Umbilical cord (tissue), 2 donors: ENCODE measurements around the gene TIMP2. TPM values are rescaled to one million over a fixed set of nuclear protein-coding genes. Genes with fewer than 3 reads are reported as not detected.
"Not testable (repeated sequence)": the region's sequence is repeated elsewhere in the genome, so short reads cannot be mapped to it uniquely, and the experiment has no call there.

Experiments
- DNase-seq: peaks from one replicate; pipeline ENCODE4 v3.0.0-alpha.2; 2015; ENCODE audit warnings: low spot score
- total RNA-seq: library from RNA; depleted of rRNA; stranded (reverse); fragments of >200 nt; gene quantifications from one replicate; pipeline ENCODE4 v1.2.3, GENCODE V29; 2014; ENCODE audit warnings: low replicate concordance; ENCODE audit not compliant: insufficient read depth

The TIMP2 gene
- total RNA-seq, 1 donor from 2014 or later = 64.5 TPM

DNA sequence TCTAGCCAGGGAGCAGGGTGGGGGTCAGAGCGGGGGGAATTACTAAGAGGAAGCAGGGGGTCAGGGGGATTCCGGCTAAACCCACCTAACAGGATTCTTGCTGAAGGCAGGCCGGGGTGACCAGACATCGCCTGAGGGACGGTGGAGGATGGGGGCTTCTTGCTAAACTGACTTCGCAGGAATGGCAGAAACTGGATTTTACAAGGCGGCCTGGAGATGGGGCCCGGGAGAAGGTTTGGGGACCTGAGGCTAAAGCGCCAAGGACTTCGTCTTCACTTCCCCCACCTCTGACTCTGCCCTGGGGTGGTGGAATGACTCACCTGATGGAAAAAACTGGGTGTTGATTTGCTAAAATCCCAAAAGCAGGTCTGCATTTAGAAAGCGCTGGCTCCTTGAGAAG lies 31.1 kb upstream of the TIMP2 start:
- no peak for DNase-seq

DNA sequence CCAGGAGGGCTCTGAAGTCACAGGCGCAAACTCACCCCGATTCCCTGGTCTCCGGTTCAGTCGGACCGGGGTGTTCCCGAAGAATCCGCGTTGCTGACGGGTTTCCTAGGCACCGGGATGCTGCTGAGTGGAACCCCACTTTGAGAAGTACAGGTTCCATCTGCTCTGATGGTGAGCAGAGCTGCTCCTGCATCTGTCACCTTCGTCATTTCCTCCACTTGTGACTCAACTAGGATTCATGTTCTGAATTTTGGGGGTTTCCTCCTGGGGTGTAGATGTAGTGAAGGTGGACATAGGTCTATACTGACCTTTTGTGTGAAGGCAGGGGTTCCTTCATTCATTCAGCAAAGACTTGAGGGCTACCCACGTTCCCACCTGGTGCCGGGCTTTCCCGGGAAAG lies 29.5 kb upstream of the TIMP2 start:
- DNase-seq = no peak

DNA sequence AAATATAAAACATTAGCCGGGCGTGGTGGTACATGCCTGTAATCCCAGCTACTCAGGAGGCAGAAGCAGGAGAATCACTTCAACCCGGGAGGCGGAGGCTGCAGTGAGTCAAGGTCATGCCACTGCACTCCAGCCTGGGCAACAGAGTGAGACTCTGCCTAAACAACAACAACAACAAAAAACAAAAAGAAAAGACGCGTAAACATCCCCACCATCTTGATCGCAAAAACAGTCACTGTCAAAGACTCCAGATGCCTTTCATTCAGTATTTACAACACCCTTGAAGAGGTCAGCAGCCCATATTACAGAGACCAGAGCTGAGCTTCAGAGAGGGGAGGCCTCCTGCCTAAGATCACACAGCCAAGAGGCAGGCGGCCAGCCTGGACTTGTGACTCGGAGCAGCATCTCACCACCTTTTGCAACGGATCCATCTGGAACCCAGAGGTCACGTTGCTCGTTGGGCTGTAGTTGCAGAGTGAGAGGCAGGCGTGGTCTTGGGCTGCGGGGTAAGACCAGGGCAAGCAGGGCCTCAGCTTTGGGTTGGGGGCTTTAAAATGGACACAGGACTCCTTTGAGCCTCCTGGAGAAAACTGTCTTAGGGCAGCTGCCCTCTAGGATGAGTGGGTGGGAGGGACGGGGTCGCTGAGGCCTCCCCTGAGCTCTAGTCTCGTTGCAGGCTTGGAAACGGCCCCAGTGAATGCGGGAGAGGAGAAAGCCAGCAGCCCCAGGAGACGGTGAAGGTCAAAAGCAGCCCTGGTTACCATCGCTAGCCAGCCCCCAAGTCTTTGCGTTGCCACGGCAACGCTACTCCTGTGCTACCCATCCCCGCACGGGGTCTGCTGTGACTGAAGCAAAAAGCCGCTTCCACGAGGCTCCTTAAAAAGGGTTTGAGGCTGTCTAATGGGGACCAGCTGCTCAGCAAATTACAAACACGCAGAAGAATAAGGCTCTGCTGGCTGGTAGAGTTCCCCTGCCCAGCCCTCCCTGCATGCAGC lies 28.5 kb upstream of the TIMP2 start:
- no peak for DNase-seq

DNA sequence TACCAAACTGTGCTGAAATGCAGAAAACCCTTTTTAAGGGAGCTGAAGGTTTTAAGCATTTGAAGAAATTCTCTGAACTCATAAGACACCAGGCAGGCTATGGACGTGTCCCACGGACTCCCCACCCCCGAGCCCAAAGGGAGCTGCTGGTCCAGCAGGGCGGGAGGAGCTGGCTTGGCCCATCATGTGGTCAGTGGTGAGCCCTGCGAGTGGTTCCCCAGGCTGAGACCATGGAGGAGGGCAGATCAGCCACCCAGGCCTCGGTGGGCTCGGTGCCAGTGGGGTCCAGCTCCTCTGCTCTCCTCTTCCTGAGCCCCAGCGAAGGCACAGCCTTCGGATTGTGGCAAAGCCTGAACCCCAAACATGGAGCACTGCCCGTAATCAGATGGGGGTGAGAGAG lies 27.5 kb upstream of the TIMP2 start:
- no peak for DNase-seq

DNA sequence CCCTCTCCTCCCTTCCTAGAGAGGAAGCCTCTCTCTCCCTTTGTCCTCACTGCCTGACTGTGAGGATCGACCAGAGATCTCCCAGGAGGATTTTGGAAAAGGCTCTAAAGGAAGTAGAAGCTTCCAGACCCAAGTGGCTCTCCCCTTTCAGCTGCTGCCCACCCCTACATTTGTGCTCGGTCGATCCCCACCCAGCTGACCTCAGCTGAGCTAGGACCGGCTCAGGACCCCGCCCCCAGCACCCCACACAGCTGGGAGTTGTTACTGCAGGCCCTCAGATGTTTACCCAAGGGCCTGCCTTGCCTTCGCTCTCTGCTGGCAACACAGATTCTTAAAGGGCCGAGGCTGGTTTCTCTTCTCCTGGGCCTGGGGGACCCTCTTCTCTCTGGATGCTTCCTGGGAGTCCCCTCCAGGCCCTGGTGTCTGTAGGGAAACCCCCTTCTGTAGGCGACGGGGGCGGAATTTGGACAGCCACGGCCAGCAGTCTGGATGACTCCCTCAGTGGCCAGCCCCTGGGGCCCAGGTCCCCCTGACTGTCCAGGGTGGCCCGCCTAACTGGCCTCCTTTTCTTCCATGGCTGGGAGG lies 26.9 kb upstream of the TIMP2 start:
- no peak for DNase-seq

DNA sequence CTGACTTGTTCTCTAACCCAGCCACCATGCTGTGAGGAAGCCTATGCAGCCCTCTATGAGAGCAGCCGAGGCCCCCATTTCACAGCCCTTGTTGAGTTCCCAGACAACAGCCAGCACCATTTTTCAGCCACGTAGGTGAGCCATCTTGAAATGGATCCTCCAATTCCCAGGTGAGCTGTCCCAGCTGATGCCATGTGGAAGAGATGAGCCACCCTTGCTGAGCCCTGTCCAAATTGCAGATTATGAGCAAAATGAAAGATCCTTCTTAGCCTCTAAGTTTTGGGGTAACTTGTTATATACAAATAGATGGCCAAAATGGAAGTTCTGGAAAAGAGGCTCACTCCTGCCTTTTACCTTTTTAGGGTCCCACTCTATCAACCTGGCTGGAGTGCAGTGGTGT lies 25.7 kb upstream of the TIMP2 start:
- DNase-seq = no peak

DNA sequence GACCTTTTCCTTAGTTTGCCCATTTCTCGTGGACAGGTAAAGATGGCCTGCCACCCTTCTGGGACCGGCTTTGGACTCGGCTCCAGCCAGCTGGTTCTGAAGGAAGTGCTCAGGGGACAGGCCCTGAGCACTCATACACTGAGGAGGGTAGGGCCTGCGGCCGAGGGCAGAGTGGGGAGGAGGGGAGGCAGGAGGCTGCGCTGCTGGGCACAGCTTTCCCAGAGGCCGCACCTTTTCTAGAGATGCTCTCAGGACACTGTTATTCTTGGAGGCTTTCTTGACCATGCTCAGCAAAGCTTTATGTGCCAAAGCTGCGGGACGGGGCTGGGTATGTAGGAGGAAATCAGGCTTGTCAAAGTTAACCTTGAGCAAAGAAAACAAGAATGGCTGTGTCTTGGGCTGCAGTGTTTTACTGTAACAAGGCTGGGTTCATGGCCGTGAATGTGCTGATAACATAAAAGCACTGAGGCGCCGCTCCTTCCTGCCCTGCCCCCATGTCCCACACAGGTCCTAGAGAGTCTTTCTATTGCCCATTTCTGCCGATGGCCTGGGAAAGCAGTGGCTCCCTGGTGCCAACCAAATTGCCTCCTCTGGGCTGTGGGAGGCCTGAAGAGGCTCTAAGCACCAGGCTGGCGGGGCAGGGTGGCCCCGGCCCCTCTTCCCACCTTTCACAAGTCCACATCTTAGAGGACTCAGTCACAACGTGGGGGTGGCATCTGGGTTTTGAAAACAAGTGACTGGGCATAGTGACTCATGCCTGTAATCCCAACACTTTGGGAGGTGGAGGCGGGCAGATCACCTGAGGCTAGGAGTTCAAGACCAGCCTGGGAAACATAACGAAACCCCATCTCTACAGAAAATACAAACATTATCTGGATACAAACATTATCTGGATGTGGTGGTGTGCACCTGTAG lies 22.3 kb upstream of the TIMP2 start:
- DNase-seq = no peak

DNA sequence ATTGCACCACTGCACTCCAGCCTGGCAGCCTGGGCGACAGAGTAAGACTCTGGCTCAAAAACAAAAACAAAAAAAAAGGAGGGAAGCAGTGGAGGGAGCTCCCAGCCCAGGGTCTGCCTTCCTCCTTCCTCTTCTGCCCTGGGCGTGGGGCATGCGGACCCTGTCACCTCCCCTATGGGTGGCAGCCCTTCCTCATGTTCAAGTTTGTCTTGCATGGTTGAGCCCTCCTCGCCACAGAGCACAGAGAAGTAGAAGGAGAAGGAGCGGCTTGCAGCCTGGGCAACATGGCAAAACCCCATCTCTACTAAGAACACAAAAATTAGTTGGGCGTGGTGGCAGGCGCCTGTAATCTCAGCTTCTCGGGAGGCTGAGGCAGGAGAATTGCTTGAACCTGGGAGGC lies 21.4 kb upstream of the TIMP2 start:
- DNase-seq = no peak

DNA sequence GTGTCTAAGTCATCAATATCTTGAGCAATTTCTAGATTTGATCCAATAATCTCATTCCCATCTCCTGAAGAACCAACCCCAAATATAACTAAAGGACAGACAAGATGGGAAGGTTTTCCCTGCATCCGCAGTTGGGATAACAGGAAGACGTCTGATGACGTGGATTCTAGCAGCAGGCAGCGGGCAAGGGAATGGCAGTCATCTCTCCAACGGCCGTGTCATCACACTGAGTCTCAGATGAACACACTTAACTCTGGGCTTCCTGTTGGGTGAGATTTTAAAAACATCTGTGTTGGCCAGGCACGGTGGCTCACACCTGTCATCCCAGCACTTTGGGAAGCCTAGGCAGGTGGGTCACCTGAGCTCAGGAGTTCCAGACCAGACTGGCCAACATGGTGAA lies 20.9 kb upstream of the TIMP2 start:
- no peak for DNase-seq

DNA sequence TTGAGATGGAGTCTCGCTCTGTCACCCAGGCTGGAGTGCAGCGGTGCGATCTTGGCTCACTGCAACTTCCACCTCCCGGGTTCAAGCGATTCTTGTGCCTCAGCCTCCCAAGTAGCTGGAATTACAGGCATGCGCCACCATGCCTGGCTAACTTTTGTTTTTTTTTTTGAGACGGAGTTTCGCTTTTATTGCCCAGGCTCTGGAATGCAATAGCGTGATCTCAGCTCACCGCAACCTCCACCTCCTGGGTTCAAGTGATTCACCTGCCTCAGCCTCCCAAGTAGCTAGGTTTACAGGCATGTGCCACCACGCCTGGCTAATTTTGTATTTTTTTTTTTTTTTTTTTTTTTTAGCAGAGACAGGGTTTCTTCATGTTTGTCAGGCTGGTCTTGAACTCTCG lies 20.3 kb upstream of the TIMP2 start:
- DNase-seq = not testable (repeated sequence)

DNA sequence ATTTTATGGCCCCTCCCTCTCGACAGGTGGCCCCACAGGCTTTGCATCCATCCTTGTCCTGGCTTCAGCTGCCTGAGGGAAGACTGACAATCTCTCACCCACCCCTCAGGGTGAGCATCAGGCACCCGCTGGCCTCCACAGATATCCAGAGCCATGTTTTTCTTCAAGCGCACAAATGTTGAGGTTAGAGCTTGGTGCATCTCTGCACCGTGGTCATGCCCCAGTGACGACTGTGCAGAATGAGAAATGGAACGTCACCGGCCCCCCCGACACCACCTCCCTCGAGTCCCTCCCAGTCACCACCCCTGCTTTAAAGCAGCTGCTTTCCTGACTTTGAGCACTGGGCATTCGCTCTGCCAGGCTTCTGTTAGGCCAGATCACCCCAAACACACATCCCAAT lies 19.8 kb upstream of the TIMP2 start:
- DNase-seq = no peak

DNA sequence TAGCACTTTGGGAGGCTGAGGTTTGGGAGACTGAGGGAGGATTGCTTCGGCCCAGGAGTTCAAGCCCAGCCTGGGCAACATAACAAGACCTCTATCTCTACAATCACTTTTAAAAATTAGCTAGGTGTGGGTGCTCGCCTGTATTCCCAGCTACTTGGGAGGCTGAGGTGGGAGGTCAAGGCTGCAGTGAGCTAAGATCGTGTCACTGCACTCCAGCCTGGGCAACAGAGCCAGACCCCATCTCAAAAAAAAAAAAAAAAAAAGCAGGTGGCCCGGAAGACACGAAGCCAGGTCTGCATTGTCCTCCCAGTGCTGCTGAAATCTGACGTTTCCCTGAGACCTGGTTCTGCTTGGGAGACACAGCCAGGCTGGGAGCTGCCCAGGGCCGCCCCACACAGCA lies 18.8 kb upstream of the TIMP2 start:
- no peak for DNase-seq

DNA sequence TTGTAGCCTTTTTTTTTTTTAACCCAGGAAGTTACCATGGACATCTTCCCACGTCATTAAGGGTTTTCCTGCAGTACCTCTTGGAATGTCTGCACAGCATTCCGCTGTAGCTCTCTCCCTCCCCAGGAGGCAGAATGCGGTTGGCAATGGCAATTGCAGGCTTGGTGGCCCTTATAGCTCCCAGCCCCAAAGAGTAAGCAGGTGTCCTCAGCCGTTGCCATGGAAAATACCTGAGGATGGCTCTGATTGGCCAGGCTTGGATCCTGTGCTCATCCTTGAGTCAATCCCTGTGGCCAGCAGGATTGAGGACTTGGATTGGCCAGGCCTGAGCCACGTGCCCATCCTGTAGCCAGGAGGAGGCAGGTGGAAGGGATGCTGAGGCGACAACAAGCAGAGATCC lies 15.5 kb upstream of the TIMP2 start:
- DNase-seq = peak; percentile 43

DNA sequence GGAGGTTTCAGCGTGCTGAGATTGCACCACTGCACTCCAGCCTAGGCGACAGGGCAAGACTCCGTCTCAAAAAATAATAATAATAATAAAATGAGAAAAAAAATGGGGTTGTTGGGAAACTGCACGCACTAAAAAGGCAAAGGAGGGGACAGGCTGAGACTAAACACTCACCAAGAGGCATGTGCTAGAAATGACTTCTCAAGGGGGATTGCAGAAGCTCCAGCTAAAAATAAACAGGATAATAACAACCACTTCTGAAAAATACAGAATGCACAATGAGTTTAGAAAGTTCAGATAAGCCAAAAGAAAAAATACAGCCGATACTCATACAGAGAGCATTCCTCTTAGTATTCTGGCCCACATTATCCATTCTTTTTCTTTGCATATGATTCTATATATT lies 15.1 kb upstream of the TIMP2 start:
- peak; percentile 52 for DNase-seq

DNA sequence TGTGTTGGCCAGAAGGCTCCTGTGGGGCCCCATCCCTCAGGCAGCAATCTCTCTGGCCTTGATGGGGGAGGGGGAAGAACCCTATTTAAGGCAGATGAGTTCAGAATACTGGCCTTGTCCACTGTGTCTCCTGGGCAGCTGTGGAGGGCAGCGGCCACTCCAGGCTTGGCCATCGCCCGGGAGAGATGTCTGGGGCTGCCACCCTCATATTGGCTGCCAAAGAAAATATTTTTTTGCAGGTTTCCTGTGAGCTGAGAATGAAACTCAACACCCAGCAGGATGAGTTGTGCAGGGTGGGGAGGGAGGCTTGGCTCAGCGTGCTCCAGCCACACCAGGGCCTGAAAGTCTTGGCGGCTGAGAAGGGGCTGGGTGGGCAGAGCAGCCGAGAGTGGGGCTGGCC lies 14.4 kb upstream of the TIMP2 start:
- no peak for DNase-seq

DNA sequence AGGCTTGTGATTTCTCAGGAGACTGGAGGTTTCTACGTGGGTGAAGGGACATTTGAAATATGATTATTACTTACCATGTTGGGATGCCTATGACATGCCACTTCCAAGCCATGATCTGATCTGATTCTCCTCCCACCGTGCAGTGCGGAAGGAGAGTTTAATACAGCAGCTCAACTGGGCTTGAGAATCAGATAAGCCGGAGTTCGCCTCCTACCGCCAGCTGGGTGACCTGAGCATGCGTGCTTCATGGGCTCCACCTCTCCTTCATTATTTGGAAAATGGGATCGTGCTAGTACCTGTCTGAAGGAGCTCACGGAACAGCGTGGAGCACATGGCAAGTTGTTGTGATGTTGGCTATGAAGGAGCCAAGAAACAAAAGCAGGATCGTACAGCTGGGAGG lies 12.4 kb upstream of the TIMP2 start:
- DNase-seq = no peak

DNA sequence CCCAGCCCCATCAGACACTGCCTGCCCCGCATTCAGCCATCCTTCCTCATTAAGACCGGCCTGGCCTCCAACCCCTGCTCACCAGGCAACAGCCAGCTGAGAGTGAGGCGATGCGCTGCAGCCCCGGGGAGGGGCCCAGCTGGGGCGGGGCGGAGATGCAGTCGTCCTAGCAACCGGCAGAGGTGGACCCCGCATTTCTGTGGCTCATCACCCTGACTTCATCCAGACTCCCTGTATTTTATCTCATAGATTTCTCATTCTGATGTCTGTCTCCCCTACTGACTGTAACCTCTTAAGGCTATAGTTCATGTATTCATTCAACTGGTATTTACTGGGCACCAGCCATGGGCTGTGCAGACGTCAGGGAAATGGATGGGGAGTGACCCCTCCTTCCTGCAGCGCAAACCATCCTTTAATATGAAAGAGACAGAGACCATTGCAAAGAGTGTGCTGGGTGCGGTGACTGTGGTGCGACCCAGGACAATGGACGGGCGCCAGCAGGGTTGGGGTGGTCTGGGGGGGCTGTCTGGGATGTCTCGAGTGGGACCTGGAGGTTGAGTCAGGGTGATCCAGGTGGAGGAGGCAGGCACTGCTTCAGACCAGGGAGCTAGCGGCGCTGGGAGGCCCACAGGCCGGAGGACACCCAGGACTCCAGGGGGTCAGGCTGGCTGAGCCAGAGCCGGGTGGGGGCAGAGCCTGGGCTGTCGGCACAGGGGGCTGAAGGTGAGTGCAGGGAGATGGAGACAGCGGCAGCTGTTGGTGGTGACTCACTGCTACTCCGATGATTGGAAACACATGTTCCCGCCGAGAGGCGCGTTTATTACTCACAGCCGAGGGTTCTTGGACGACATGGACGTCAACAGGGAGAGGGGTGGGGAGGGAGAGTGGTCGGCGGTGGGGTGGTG lies 10.5 kb upstream of the TIMP2 start:
- DNase-seq = peak; percentile 91

DNA sequence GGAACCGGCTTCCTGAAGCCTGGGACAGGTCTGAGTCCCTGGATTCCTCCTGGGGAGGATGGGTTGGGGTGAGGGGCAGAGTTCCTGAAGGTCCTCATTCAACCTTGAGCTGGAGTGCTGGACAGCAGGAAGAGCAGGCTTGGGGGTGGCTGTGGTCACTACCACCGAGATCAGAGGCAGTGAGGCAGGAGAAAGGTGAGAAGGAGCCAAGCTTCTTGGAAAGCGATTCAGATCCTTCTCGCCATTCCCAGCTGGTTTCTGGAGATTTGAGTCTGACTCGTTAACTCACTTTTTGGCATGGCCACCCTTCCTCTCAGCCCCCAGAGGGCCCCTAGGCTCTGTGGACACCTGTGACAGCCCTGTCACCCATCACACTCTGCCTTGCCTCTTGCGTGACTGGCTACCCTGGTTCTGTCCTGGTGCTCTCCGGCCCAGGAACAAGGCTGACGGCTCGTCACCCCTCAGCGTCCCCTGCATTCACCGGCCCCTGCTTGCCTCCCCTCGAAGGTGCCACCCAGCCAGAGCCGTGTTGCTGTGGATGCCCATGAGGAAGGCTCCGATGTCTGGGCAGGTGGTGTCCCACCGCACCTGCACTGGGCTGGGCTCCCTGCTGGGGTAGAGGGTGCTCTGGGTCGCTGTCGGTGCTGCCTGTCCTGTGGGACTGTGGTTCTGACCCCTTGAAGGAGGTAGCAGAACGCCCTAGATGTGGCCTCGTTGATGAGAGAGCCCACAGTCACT lies 9.7 kb upstream of the TIMP2 start:
- DNase-seq = no peak

DNA sequence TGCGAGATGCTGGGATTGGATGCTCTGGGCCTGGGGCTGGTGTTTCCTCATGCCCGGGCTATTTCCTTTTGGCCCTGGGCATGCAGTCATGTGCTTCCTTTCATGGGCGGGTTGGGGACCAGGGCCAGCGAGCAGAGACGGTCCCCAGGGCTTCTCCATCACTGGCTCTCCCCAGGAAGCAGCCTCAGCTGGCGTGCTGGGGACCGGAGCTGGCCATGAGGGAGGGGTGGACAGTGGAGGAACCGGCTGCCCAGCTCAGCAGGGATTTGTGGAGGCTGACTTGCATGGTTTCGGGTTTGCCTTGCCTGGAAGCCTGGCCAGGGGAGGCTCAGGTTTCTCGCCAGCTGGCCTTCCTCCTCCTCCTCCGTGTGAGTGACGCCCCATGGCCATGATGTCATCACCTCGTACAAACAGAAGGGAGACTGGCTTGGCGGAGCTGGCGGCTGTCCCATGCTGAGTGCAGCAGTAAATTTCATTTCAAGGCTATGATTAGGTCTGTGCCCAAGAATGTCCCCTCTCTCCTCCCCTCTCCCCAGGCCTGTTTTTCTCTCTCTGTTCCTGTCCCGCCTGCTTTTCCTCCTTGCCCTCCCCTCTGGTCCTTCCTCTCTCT lies 8.9 kb upstream of the TIMP2 start:
- peak; percentile 95 for DNase-seq
